ENCODE results near the gene ITGA11.

DNA sequence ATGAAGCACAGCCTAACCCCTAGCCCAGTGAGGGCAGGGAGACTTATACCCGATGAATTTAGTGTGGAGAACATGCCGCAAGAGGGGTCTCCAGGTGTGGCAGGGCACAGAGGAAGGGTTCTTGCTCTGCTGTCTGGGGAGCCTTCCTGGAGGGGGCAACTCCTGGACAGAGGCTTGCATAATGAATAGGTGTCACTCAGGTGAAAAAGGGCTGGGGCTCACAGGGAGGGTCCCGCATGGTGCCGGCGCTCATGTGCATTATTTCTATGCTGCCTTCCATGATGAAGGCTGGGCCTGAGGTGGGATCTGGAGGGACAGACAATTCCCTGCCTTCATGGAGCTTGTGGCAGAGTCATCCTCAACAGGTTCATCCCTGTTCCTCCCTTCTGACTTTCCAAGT, 51.5 kb downstream of the ITGA11 start:
- no peak for TF ChIP-seq GATA2 (IDR thresholded peaks at IDR 0.05; ENCODE audit: low read depth, low read length)
- TF ChIP-seq GATA3 (IDR thresholded peaks at IDR 0.05; ENCODE audit: low read depth, low read length), result no peak

Data from SH-SY5Y (cell line).